ENCODE results near the gene SMIM14.
"Not testable (repeated sequence)": the region's sequence is repeated elsewhere in the genome, so short reads cannot be mapped to it uniquely, and the experiment has no call there.

The SMIM14 gene

DNA sequence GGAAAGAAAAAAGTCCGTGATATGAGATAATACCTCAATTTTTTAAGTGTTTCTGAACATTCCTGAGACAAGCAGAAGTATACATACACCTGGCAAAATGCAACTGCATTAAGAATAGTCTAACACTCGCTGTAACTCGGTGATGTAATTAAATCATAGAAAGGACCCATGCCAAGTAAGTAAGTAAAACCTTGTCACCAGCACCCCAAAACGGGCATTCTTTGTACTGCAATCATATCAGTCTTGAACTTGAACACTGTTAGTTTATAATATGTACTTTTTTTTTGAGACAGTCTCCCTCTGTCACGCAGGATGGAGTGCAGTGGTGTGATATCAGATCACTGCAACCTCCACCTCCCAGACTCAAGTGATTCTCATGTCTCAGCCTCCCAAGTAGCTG, 47.4 kb downstream of the SMIM14 start:
- DNase-seq, result no peak

DNA sequence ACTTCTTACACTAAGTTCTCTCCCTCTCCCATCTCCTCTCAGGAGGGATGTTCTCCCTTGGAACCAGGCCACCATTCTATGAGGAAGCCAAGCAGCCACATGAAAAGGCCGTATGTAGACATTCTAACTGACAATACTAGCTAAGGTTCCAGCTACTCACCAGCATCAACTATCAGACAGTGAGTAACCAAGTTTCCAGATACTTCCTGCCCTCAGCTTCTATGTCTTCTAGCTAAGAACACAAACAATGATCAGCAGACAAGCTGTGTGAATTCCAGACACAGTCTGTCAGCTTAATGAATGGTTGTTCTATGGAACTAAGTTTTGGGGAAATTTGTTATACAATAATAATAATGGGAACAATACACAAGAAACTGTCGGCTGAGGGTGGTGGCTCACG, 50.8 kb downstream of the SMIM14 start:
- DNase-seq, result no peak

DNA sequence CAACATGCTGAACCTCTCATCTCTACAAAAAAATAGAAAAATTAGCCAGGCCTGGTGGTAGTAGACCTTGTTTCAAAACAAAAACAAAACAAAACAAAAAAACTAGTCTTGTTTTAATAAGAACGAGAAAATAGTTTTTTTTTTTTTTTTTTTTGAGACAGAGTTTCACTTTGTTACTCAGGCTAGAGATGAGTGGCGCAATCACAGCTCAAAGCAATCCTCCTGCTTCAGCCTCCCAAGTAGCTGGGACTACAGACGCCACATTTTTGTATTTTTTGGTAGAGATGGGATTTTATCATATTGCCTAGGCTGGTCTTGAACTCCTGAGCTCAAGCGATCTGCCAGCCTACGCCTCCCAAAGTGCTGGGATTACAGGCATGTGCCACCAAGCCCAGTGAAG, 63.7 kb downstream of the SMIM14 start:
- DNase-seq, result no peak

DNA sequence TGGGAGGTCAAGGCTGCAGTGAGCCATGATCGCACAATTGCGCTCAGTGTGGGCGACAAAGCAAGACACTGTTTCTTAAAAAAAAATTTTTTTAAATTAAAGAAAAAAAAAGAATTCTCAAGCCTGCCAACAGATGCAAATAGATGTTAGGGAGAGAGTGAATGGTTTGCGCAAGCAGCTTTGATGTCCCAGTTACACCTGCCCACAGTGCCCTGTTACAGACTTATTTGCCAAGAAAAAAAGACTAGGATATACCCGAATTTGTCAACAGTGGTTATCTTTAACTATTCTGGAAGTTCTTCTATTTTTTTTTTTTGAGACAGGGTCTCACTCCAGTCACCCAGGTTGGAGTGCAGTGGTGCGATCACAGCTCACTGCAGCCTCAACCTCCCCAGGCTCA, 67.2 kb downstream of the SMIM14 start:
- DNase-seq, result no peak

DNA sequence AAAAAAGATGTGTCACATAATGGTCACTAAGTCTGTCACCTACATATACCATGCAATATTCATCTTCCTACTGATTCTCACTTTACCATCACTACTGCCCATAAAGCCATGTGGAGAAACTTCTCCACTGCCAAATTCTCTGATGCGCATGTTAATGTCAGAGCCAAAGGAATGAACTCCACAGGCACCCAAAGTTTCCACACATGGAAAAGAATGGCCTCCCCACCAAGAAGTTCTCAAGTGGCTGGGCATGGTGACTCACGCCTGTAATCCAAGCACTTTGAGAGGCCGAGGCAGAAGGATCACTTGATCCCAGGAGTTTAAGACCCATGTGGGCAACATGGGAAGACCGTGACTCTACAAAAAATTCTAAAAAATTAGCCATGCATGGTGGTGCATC, 67.6 kb downstream of the SMIM14 start:
- no peak for DNase-seq

DNA sequence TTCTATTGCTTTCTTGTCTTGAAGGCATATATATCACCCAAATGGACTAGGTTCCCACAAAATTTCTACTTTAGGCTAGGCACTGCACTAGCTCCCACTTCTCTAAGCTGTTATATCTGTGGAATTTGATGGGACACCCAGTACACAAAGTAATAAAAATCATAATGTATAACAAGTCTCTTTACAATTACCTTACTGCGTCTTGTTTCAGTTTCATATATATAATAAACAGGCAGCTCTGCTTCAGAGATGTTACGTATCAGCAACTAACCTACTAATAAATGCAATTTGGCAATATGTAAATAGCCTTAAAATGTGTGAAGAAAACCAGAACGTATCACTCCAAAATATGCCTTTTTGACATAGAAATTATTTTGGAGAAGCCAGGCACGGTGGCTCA, 69.5 kb downstream of the SMIM14 start:
- no peak for DNase-seq

DNA sequence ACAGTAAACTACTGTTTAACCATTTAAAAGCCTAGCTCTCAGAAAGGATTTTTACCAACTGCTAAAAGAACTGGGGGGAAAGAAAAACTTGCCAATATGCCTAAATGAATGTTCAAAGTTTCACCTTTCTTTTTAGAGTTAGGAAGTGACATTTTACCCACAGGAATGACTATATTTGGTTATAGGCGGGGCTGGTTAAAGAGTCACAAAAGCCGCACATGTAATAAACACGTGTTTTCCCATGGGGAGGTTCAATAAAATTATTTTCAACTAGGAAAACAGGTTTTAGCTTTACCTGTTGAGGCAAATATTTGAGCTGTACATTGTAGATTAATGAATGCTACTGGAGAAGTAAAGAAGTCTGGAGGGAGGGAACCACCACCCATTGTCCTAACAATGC, 69.9 kb downstream of the SMIM14 start:
- DNase-seq, result no peak

DNA sequence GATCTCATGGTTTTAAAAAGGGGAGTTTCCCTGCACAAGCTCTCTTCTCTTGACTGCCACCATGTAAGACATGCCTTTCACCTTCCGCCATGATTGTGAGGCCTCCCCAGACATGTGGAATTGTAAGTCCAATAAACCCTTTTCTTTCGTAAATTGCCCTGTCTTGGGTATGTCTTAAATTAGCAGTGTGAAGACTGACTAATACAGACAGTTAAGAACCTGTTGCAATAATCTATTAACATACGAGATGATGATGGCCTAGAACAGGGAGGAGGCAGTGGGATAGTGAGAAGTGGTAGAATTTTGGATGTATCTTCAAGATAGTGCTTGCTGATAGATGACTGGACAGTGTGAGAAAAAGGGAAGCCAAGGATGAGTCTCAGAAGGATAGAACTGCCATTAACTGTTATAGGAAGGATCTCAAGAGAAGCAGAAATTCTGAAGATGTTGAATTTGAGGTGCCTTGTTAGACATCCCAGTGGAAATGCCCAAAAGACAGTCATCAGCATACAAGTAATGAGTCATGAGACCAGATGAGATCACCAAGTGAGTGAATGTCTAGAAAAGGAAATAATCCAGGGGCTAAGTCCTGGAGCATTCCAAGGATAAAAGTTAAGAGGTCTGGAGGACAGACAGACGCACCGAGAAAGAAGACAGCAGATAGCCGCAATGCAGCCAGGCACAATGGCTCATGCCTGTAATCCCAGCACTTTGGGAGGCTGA, 72.6 kb downstream of the SMIM14 start:
- DNase-seq, result no peak

DNA sequence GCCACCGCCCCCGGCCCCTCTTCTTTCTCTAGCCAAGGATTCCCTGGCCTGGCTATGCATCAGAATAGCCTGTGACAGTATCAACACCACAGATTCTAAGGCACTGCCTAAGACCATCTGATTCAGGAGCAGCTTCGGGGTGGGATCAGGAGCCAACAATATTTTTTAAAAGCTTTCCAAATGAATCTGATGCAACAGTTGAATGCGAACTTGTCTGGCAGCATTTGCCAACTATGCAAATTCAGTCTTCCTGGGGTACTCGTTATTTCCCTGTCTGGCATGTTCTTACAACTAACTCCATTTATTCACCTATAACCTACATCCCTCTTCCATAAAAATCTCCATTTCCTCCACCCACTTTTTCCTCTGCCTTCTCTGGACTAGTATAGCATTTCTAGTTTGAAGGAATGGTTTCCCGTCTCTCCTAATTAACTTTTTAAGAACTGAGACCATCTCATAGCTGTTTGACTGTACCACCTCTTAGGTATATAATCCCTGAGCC, 75.3 kb downstream of the SMIM14 start:
- DNase-seq, result no peak

DNA sequence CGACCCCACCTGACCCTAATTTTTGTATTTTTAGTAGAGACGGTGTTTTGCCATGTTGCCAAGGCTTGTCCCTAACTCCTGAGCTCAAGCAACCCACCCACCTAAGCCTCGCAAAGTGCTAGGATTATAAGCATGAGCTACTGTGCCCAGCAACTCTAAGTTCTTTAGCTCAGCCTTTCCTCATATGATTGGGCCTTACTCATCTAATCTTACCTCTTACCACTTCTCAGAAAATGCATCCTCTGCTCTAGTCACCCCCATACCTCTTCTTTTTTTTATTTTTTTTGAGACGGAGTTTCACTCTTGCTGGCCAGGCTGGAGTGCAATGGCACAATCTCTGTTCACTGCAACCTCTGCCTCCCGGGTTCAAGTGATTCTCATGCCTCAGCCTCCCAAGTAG, 75.9 kb downstream of the SMIM14 start:
- DNase-seq, result no peak

DNA sequence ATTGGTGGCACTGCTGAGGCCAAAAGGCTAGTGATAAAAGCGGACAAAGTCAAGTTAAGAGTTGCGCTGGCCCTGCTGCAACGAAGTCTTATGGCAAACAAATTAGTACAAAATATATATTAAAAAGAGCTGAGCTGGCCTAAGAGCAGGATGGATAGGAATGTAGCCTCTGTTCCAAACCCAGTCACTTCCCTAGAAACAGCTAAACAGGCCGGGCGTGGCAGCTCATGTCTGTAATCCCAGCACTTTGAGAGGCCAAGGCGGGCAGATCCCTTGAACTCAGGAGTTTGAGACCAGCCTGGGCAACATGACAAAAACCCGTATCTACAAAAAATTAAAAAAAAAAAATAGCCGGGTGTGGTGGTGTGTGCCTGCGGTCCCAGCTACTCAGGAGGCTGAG, 79.0 kb downstream of the SMIM14 start:
- no peak for DNase-seq

DNA sequence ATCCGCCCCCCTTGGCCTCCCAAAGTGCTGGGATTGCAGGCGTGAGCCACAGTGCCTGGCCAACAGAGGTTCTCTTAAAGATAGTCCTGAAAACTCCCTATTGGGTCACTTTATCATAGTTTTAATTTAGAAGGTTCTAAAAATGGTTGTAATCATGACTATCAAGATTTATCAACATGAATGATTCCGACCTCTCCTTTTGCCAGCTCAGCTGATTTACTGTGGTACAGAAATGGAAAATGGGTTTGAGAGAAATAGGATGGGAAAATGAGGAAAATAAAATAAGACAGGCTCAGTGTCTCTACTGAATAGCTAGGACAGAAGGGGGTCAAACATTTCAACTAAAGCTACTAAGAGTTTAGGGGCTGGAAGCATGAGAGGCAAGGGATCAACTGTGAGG, 83.2 kb downstream of the SMIM14 start:
- DNase-seq, result no peak

DNA sequence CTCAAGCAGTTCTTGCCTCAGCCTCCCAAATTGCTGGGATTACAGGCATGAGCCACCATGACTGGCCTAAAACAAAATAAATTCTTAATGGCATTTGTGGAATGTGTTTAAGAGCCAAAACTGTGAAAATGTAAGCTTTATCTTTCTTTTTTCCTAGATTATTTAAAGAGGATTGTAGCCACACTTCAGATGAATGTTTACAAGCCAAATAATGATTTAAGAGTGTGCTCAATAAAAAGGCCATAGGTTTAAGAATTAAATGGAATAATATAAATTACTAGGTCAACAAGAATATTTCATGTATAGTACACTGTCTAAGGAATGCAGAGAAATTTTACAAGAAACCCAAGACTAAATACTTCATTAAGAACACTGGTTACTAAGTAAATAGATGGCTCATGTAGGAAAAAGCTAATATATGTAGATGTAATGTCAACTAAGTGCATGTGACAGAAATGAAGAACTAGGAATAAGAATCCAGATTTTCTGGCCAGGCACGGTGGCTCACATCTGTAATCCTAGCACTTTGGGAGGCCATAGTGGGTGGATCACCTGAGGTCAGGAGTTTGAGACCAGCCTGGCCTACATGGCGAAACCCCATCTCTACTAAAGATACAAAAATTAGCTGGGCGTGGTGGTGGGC, 90.1 kb downstream of the SMIM14 start:
- DNase-seq, result no peak

DNA sequence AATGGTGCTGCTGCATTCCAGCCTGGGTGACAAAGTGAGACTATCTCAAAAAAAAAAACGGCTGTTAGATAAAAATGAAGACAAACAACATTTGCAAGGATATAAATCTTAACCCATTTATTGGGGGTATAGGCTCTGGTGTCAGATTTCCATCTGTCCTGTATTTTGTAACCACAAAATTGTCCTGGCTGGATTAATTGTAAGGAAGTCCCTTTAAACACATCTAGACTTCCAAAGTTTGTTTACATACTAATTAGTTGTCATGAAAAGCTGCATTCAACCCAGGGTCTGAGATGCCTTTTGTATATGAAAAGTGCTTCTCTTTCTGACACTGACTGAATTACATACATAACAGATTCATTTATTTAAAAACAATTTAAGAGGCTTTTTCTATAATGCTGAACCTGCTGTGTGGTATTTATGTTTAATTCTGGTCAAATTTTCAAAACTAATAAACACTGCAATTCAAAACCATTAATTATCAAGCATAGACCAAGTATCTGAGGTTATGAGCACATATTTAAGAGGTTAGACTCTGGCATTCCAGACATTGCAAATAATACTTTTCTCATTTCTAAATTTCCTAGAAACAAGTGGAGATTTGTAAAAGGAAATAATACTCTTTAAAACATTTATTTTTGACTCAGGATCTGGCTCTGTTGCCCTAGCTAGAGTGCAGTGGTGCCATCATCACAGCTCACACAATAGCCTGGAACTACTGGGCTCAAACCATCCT, 93.9 kb downstream of the SMIM14 start:
- DNase-seq, result no peak

DNA sequence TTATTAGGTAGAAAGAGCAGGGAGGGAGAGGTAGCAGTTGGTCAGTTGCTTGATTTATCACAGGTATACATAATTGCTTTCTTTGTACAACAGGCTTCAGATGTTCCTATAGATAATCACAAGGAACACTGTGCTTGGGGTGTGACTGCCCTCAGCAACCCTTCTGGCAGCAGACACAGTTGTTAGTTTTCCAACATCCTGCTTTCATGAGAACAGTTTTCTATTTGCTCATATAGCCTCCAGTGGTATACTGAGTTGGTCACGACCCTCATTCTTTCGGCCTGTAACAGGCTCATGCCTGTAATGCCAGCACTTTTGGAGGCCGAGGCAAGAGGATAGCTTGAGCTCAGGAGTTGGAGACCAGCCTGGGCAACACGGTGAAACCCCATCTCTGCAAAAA, 94.6 kb downstream of the SMIM14 start:
- not testable (repeated sequence) for DNase-seq

DNA sequence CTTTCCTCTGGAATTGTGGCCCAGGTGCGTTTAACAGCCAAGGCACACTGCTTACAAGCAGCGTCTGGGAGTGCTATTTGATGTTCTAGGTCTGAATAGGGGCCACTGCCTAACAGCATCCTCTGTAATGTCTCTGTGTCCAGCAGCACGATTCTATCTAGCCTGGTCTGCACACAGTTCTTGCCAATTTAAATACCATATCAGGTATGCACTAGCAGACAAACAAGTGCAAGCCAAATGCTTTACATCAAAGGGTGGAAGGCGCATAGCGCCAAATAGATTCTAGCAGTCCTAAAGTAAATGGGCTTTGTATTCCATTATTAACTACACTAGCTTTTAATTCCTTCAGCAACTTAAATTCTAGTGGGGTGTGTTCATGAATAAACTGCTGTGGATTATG, 95.6 kb downstream of the SMIM14 start:
- DNase-seq, result no peak

DNA sequence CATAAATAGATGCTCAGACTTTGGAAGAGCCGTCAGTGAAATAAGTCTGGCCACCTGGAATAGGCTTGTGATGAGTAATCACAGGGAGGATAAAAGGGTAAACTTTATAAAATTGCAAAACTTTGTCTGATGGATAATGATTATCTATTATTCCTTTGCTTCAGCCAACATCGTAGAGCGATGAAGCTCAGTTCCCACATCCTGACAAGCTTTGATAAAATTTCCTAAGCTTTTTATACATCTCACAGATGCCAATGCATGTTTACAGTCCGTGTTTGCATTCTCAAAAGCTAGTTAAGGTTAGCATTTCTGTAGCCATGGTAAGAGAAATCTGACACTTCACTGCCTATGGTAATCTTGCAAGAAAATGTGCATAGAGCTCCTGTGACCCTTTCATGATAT, 96.1 kb downstream of the SMIM14 start:
- DNase-seq, result no peak

DNA sequence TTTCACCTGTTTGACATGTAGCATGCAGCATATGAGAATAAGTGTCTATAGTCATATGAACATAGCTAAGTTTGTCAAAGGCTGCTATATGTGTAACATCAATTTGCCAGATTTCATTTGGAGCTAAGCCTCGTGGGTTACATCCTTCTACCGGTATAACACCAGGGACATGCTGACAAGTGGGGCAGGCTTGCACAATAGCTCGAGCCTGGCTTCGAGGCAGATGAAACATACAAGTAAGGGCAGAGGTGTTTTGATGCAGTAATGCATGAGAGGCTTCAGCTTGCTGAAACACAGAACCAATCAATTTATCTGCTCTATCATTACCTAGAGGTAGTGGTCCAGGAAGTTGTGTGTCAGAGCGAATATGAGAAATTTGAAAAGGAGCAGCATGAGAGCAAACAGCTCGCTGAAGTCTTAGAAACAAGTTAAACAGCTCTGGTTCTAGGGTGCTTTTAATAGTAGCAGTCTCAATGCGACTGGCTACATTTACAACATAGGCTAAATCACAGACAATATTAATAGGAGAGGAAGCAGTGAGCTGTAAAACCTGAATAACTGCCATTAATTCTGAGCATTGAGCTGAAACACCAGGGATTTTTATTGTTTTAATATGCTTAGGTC, 96.6 kb downstream of the SMIM14 start:
- no peak for DNase-seq

DNA sequence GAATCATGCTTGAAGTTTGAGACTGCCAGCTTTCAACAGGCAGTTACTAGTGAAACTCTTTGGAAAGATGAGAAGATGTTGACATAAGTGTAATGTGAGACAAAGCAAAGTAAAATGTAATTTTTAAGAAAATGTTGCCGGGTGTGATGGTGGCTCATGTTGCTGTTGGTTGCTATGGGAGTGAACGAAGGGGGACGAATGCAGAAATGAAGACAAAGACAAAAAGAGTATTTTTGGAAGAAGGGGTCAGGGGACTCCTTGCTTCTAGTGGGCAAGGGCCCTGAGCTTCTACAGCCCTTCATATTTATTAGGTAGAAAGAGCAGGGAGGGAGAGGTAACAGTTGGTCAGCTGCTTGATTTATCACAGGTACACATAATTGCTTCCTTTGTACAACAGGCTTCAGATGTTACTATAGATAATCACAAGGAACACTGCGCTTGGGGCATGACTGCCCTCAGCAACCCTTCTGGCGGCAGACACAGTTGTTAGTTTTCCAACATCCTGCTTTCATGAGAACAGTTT, 99.5 kb downstream of the SMIM14 start:
- DNase-seq, result no peak

DNA sequence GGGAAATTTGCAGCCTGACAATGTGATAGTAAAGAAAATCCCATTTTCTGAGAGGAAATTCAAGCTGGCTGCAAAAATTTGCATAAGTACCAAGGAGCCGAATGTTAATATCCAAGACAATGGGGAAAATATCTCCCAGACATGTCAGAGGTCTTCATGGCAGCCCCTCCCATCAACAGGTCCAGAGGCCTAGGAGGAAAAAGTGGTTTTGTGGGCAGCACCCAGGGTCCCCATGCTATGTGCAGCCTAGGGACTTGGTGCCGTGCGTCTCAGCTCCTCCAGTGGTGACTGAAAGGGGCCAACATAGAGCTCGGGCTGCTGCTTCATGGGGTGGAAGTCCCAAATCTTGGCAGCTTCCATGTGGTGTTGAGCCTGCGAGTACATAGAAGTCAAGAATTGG, 105.1 kb downstream of the SMIM14 start:
- no peak for DNase-seq

DNA sequence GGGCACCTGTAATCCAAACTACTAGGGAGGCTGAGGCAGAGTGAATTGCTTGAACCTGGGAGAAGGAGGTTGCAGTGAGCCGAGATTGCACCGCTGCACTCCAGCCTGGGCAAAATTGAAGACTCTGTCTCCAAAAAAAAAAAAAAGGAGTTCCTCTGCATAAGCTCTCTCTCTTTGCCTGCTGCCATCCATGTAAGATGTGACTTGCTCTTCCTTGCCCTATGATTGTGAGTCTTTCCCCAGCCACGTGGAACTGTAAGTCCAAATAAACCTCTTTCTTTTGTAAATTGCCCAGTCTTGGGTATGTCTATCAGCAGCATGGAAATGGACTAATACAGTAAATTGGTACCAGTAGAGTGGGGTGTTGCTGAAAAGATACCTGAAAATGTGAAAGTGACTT, 106.4 kb downstream of the SMIM14 start:
- not testable (repeated sequence) for DNase-seq

DNA sequence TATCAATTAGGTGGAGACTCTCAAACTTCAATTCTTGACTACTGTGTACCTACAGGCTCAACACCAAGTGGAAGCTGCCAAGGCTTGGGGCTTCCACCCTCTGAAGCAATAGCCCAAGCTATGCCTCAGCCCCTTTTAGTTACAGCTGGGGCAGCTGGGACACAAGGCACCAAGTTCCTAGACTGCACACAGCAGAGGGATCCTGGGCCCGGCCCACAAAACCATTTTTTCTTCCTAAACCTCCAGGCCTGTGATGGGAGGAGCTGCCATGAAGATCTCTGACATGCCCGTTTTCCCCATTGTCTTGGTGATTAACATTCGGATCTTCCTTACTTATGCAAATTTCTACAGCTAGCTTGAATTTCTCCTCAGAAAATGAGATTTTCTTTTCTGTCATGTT, 108.0 kb downstream of the SMIM14 start:
- DNase-seq, result no peak

DNA sequence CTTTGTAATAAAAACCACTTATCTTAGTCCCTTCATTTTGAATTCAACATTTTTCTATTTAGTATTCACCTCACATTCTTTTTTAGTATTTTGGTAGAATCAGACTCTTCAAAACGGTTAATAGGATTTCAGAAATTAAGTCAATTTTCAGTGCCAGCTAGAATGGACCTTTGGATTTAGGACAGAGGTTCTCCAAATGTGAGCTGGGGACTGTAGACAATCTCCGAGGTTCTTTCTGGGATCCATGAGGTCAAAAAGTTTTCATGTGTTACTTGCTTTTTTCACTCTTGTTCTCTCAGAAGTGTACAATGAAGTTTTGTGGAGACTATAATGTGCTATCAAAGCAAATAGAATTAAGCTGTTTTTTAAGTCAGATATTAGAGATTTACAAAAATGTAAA, 109.1 kb downstream of the SMIM14 start:
- no peak for DNase-seq
